ENCODE measurements around the gene AGBL4. TPM values are rescaled to one million over a fixed set of nuclear protein-coding genes. Genes with fewer than 3 reads are reported as not detected.

AGBL4 gene
- total RNA-seq, 1 experiment from 2014 or later, result not detected

GRCh38 chr1:48807554-48808260 lies 1216.0 kb downstream of the AGBL4 start:
- Histone ChIP-seq H3K4me1 (ENCODE audit: control insufficient read depth in 1 of 2, insufficient read depth in 2 of 2, low read length in 2 of 2) (no peaks in the 10 kb centered on the region), H3K36me3 (ENCODE audit: control insufficient read depth in 1 of 2, insufficient read depth in 2 of 2, low read length in 2 of 2) (no peaks in the 10 kb centered on the region), H3K9me2 (ENCODE audit: insufficient read depth) (no peaks in the 10 kb centered on the region), H3K9ac (ENCODE audit: low read length) (no peak overlapping the region), H2AFZ (ENCODE audit: low read depth, low read length, poor library complexity, severe bottlenecking) (no peak overlapping the region), H3K9me3 (ENCODE audit: control insufficient read depth in 1 of 2, insufficient read depth in 1 of 2, low read depth in 1 of 2, low read length in 2 of 2) (no peaks in the 10 kb centered on the region), H3K27ac (ENCODE audit: low read depth, low read length) (no peak overlapping the region), H3K79me2 (ENCODE audit: insufficient read depth, low read length) (no peaks in the 10 kb centered on the region), H4K20me1 (ENCODE audit: insufficient read depth) (no peaks in the 10 kb centered on the region), H3K27me3 (ENCODE audit: insufficient read depth, low read length) (no peaks in the 10 kb centered on the region), H3K4me2 (ENCODE audit: low read length) (no peak overlapping the region), H3K4me3 (replicated peaks in 1 of 2; ENCODE audit: low read depth in 1 of 2, low read length in 2 of 2) (no peak overlapping the region)
- no peak for ATAC-seq
- BruUV-seq (replicated peaks), result no TSS peak
- intact Hi-C loops (cut with micrococcal nuclease), result no loop called here
- CTCF ChIA-PET, result no interaction called here
- DNase-seq (ENCODE audit: low read depth, low spot score), result no peak
- POLR2A ChIA-PET, result no interaction called here
- RAD21 ChIA-PET (ENCODE audit: low non-redundant PET in 1 of 2, low total read pairs in 2 of 2, uncharacterized antibody in 2 of 2, unreplicated experiment in 2 of 2), result no interaction called here
- TF ChIP-seq EZH2phosphoT487 (IDR thresholded peaks at IDR 0.05; ENCODE audit: borderline replicate concordance) (no peak), SP1 (IDR thresholded peaks at IDR 0.05; ENCODE audit: low read depth) (no peak), ATF3 (IDR thresholded peaks at IDR 0.05) (no peak), JUND (IDR thresholded peaks at IDR 0.05) (no peak), POLR2A (IDR thresholded peaks at IDR 0.05; ENCODE audit: borderline replicate concordance, extremely low read depth, insufficient read depth, insufficient read length) (no peak), YY1 (IDR thresholded peaks at IDR 0.05; ENCODE audit: extremely low read depth, insufficient replicate concordance, low read depth, low read length) (no peak), CBX3 (IDR thresholded peaks at IDR 0.05; ENCODE audit: low read depth) (no peak), REST (IDR thresholded peaks at IDR 0.05; ENCODE audit: low read depth) (no peak), RAD21 (IDR thresholded peaks at IDR 0.05; ENCODE audit: low read depth) (no peak), SRF (IDR thresholded peaks at IDR 0.05; ENCODE audit: low read depth) (no peak)

All from HCT116 (cell line).